GM19455 (cell line): ENCODE measurements around the gene PCYT1B.

Experiments used
- ATAC-seq: cut with Tn5 transposase; IDR thresholded peaks from one replicate; pipeline ENCODE4 v1.9.1; 2021; ENCODE audit not compliant: unreplicated experiment

The PCYT1B gene

DNA sequence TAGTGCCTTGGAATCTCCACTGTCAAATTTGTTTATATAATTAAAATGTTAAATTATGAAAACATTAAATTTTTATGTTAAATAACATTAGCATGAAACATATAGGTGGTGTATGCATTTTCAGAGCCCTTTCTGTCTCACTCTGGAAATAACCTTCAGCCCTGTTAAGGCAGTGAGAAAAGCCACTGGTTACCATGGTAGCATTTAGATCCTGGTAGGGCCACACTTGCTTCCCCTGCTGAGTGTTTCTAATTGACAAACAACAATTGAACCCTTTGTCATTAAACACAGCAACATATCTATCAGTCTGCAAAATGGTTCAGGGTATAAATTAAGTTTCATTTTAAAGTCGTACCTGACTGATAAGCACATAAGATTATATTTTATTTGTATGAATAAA, 118.5 kb downstream of the PCYT1B start:
- no peak for ATAC-seq

DNA sequence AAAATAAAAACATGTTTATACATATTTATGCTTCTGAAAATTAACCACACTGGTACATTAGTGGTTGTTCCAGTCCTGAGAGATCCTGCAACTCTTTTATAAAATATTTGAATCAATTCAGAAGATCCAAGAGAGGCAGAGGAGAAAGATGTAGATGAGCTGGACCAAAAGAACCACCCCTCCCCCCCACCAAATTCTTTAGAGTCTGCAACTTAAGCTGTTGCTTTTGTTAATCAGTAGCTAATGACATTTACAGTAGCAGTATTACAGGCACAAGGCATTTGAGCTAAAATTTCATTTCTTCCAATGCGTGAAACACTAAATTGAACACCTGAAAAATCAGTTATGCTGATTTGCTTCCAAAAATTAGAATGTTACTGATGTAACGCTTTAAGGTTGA, 120.5 kb downstream of the PCYT1B start:
- no peak for ATAC-seq

- ATAC-seq = no peak
Observed at GRCh38 chrX:24525455-24525854, 121.7 kb downstream of the PCYT1B start.

DNA sequence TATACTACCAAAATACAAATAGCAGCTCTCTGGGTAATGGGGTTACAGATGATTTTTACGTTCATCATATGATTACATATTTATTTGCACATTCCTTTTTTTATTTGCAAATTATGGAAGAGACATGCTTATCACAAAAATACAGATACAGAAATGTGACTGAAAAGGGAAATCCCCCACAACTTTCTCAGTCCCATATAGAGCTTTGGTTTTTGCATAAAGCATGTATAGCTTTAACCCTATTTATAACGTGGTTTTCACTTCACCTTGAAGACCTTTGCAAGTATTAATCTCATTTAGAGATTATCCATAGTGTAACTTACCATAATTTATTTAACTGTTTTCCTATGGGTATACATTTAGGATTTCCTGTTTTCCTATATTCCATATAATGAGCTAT, 126.7 kb downstream of the PCYT1B start:
- ATAC-seq = no peak

DNA sequence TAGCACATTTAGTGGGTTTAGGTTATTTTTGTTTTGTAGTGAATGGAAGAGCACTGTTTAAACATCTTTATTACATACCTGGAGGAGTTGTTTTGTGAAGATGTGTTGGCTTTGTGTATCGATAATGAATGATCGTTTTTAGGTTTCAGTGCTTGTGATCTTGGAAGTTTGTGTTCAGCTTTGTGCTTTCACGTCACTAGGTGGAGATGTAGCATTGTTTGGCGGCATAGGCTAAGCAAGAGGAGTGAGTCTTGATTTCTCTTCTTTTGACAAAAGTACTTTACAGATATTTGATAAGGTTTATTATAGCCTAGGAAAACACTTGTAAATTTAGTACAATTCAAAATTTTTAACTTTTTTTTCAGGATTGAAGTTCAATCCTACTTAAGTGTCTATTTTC, 131.7 kb downstream of the PCYT1B start:
- ATAC-seq = no peak

DNA sequence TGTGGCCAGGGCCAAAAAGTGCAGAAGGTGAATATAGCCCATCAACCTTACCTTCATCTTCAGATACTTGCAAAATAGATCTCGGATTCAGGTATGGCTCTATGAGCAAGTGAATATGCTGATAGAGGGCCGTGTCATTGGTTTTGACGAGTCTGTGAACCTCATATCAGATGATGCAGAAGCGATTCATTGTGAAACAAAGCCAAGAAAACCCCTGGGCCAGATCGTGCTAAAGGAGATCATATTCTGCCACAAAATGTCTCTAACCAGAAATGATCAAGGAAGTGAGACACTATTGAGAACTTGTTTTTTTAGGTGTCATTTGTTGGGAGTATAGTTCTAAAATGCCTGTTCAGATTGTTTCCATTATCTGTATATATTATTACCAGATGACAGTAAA, 133.7 kb downstream of the PCYT1B start:
- ATAC-seq = peak; percentile 88

DNA sequence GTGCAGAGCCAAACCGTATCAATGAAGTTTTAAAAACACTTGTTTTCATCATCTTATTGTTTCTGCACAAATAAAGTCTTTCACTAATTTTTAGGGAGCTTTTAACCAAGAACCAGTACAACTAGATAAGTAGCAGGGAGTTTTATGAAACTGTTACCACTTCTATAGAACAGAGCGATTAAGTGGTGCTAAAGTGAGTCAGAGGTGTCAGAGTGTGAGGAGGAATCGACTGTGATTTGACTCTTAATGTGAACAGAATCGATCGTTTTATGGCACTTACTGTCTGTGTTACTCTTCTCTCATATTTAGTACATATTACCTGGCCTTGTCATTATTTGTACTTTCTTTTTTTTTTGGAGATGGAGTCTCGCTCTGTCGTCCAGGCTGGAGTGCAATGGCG, 138.8 kb downstream of the PCYT1B start:
- no peak for ATAC-seq
